Uterus (tissue), 4 donors: Measurements from ENCODE around the gene LRTM2. TPM values are rescaled to one million over a fixed set of nuclear protein-coding genes. Genes with fewer than 3 reads are reported as not detected.

ENCODE experiments used
- DNase-seq, 2 donors: peaks; one replicate each; pipeline ENCODE4 v3.0.0-alpha.2; 2019 to 2020
- H3K27ac ChIP-seq, 2 donors: fragments of 200-600 bp; sonication (generic); 1 replicate in 1 of 2; 2 replicates in 1 of 2; pipeline ENCODE4 v1.5.1; 2016 to 2018
- H3K27me3 ChIP-seq, 2 donors: fragments of 200-600 bp; sonication (generic); one replicate each; pipeline ENCODE4 v1.5.1; 2018 to 2019; ENCODE audit warnings: control low read depth in 1 of 2
- H3K36me3 ChIP-seq, 2 donors: fragments of 200-600 bp; sonication (generic); one replicate each; pipeline ENCODE4 v1.5.1; 2019; ENCODE audit warnings: control low read depth in 1 of 2
- H3K4me1 ChIP-seq, 2 donors: fragments of 200-600 bp; sonication (generic); one replicate each; pipeline ENCODE4 v1.5.1; 2018 to 2019; ENCODE audit warnings: control low read depth in 1 of 2
- H3K4me3 ChIP-seq, 2 donors: fragments of 200-600 bp; sonication (generic); 1 replicate in 1 of 2; 2 replicates in 1 of 2; pipeline ENCODE4 v1.5.1; 2018 to 2019; ENCODE audit warnings: mild to moderate bottlenecking in 1 of 2
- H3K9me3 ChIP-seq, 2 donors: fragments of 200-600 bp; sonication (generic); one replicate each; pipeline ENCODE4 v1.5.1; 2019; ENCODE audit warnings: control low read depth in 1 of 2
- POLR2A ChIP-seq, 2 donors: fragments of 450-650 bp; IDR thresholded peaks; one replicate each; pipeline ENCODE4 v1.6.1; 2016; ENCODE audit warnings: antibody characterized with exemption in 2 of 2, mild to moderate bottlenecking in 1 of 2, moderate library complexity in 1 of 2
- intact Hi-C: fragments of 100-400 bp; cut with DNase I; formaldehyde crosslinking; loops from one replicate; pipeline ENCODE4 v1.15.1; 2023; ENCODE audit warnings: low total_unique reads
- total RNA-seq, 4 donors: library from RNA; depleted of rRNA in 3 of 4; stranded (reverse); fragments of >200 nt in 3 of 4; gene quantifications; one replicate each; pipeline versions ENCODE4 v1.1.0 to v1.2.4, GENCODE V29; 2014 to 2023
- TF ChIP-seq, protein P1 (sequence below), 4 experiments: fragments of 200-600 bp in 2 of 4; fragments of 450-650 bp in 2 of 4; sonication (generic) in 2 of 4; IDR thresholded peaks; one replicate each; pipeline ENCODE4 v1.5.1; 2016 to 2019; ENCODE audit warnings: antibody characterized with exemption in 4 of 4, mild to moderate bottlenecking in 2 of 4, moderate library complexity in 1 of 4
- donor health status: DM: yes; HTN: yes; CAD: no.

LRTM2 gene
- total RNA-seq, 4 donors from 2014 or later = not detected

DNA sequence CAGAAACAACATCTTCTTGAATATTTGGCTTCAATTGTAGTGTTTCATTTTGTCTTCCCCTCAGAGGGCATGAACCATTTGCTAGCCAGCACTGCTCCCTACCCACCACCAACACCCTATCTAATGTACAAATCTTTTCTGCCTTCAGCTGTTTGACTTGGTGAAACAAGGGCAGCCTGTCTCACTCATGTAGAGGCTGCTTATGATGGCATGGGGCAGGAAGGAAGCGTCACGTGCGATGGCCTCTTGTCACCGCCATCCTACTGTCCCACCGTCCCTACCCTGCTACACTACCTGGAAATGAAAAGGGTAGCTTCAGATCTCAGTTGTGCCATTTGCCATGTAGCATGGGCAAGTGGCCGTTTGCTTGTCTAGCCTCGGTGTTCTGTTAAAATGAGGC is 29.9 kb upstream of the LRTM2 start:
- no peak overlapping the region for H3K4me3 ChIP-seq
- TF ChIP-seq, protein P1, sequence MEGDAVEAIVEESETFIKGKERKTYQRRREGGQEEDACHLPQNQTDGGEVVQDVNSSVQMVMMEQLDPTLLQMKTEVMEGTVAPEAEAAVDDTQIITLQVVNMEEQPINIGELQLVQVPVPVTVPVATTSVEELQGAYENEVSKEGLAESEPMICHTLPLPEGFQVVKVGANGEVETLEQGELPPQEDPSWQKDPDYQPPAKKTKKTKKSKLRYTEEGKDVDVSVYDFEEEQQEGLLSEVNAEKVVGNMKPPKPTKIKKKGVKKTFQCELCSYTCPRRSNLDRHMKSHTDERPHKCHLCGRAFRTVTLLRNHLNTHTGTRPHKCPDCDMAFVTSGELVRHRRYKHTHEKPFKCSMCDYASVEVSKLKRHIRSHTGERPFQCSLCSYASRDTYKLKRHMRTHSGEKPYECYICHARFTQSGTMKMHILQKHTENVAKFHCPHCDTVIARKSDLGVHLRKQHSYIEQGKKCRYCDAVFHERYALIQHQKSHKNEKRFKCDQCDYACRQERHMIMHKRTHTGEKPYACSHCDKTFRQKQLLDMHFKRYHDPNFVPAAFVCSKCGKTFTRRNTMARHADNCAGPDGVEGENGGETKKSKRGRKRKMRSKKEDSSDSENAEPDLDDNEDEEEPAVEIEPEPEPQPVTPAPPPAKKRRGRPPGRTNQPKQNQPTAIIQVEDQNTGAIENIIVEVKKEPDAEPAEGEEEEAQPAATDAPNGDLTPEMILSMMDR (IDR thresholded peaks at IDR 0.05) = no peak
- TF ChIP-seq POLR2A (IDR thresholded peaks at IDR 0.05) = no peak
- H3K9me3 ChIP-seq = no peaks in the 10 kb centered on the region
- intact Hi-C loops = loop anchor here (5.0 to 10.0 kb wide), 2 partner anchors 138 to 794 kb away; no protein-coding TSS in a partner anchor
- peaks cover 0 to 2% of the 10 kb centered on the region in 2 donors for H3K4me1 ChIP-seq
- no peak overlapping the region for H3K27ac ChIP-seq
- H3K27me3 ChIP-seq = no peaks in the 10 kb centered on the region
- DNase-seq = no peak
- no peaks in the 10 kb centered on the region for H3K36me3 ChIP-seq

DNA sequence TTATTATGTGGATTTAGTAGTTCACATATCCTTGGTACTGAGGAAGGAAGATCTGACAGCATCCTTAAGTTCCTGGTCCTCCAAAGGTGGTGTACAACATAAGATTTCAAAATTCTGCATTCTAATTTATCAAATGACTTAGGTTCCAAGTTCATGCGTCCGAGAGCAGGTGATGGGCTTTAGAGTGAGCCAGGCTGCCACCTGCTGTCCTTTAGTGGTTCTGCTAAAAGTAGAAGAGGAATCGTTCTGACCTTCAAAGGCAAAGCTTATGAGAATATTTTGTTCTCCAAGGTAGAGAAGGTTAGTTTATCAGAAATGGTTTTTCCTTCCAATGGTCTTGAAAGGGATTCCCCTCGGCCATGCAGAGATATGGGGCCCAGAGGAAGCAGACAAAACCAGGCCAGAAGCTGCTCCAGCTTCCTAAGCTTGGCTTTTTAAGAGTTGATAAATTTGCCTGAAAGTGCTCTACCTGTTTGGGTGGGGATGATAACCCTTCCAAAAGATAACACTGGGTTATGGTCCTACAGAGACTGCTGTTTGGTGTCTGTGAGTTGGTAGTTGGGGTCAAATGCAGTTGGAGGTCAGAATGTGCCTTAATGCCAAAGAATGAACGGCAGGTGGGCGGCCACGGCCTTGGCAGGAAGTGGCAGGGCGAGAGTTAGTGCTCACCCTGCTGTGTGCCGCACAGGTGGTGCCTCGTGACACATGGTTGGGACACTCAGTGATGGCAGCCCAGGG is 29.1 kb upstream of the LRTM2 start:
- H3K4me1 ChIP-seq = peaks cover 0 to 7% of the 10 kb centered on the region in 2 donors
- TF ChIP-seq, protein P1 (IDR thresholded peaks at IDR 0.05) = peak; percentile 83 to 92 (median 86)
- no peak for TF ChIP-seq POLR2A (IDR thresholded peaks at IDR 0.05)
- no peaks in the 10 kb centered on the region for H3K27me3 ChIP-seq
- peak; percentile 63 to 75 for DNase-seq
- no peak overlapping the region for H3K4me3 ChIP-seq
- H3K36me3 ChIP-seq = no peaks in the 10 kb centered on the region
- H3K9me3 ChIP-seq = no peaks in the 10 kb centered on the region
- no peak overlapping the region for H3K27ac ChIP-seq
- intact Hi-C loops = loop anchor here (5.0 to 10.0 kb wide), 2 partner anchors 139 to 794 kb away; no protein-coding TSS in a partner anchor

DNA sequence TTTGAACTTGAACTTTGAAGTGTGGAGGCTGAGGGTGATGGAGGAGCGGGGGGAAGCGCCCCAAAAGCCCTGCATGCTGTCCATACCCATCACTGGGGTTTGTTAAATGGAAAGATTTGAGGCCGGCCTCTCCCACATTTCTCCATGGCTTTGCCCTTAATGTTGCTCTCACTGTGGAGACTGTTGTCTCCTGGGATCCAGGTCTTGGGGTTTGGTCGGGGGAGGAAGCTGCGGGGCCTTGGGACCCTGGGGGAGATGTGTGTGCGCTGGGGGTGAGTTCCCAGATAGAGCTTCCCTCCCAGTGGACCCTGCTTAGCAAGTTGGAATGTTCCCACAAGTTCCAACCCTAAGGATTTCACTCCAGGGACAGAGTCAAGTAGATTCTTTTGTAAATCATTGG is 28.0 kb upstream of the LRTM2 start:
- Histone ChIP-seq H3K4me1 (peaks cover 0 to 7% of the 10 kb centered on the region in 2 donors), H3K9me3 (no peaks in the 10 kb centered on the region), H3K27ac (no peak overlapping the region), H3K27me3 (no peaks in the 10 kb centered on the region), H3K36me3 (no peaks in the 10 kb centered on the region), H3K4me3 (no peak overlapping the region)
- intact Hi-C loops = loop anchor here (5.0 to 10.0 kb wide), 2 partner anchors 140 to 792 kb away; no protein-coding TSS in a partner anchor
- no peak for TF ChIP-seq POLR2A (IDR thresholded peaks at IDR 0.05)
- TF ChIP-seq, protein P1 (IDR thresholded peaks at IDR 0.05) = no peak
- no peak for DNase-seq

DNA sequence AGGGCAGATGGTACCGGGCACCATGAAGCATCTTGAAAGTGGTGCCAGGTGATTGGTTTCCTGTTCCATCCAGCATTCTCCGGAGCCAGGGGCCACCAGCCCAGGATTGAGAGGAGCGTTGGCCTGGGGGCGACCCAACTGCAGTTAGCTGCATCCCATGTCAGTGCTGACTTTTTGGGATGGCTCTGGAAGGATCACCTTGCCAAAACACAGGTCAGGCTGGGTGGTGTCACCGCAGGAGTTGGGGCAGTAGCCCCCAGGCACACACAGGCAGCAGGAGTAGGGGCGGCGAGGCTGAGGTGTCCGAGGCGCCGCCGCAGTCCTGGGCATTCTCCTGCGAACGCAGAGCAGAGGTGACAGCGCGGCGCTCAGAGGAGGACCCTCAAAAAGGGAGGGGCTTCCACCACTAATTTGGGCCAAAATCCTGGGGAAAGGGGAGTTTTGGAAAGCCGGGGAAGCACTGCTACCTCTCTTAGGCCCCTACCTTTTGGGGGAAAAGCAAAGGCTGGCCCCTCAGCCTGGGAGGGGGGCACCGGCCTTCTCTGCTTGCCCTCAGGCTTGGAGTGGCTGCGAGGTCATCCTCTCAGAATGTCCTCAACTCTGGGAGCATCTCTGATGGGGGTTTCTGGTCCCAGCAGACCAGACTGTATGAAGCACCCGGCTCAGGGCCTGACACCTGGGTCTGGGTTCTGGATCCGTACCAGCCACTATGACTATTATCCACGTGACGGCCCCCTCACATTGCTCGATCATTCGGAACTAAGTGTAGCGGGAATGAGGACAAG is 26.7 kb upstream of the LRTM2 start:
- no peak for DNase-seq
- H3K36me3 ChIP-seq = no peaks in the 10 kb centered on the region
- H3K27me3 ChIP-seq = no peaks in the 10 kb centered on the region
- peaks cover 0 to 7% of the 10 kb centered on the region in 2 donors for H3K4me1 ChIP-seq
- no peak for TF ChIP-seq POLR2A (IDR thresholded peaks at IDR 0.05)
- TF ChIP-seq, protein P1 (IDR thresholded peaks at IDR 0.05) = no peak
- no peak overlapping the region for H3K4me3 ChIP-seq
- H3K9me3 ChIP-seq = no peaks in the 10 kb centered on the region
- no peak overlapping the region for H3K27ac ChIP-seq
- intact Hi-C loops = loop anchor here (5.0 to 10.0 kb wide), 2 partner anchors 141 to 791 kb away; no protein-coding TSS in a partner anchor
